HEK293 (cell line): ENCODE data around the gene EPN1.

Experiments used
- ATF2 ChIP-seq: fragments of 450-650 bp; formaldehyde crosslinking; IDR thresholded peaks from 2 replicates; pipeline ENCODE4 v1.5.1; 2016; ENCODE audit warnings: missing biosample characterization, missing genetic modification characterization, low read depth
- CTCF ChIP-seq: fragments of 450-650 bp; formaldehyde crosslinking; IDR thresholded peaks from 2 replicates; pipeline ENCODE4 v1.5.1; 2016; ENCODE audit warnings: missing biosample characterization, missing genetic modification characterization
- MZF1 ChIP-seq: fragments of 450-650 bp; formaldehyde crosslinking; IDR thresholded peaks from 2 replicates; pipeline ENCODE4 v1.5.1; 2017; ENCODE audit warnings: missing biosample characterization, missing genetic modification characterization, borderline replicate concordance
- ZBTB26 ChIP-seq: fragments of 450-650 bp; formaldehyde crosslinking; optimal IDR thresholded peaks from 2 replicates; pipeline ENCODE3; 2016; ENCODE audit warnings: missing biosample characterization, mild to moderate bottlenecking, missing genetic modification characterization
- ZNF274 ChIP-seq, 2 experiments: fragments of 200-500 bp in 1 of 2; fragments of 450-650 bp in 1 of 2; sonication (Bioruptor generic) in 1 of 2; formaldehyde crosslinking in 1 of 2; IDR thresholded peaks; 2 replicates each; pipeline versions ENCODE4 v1.5.1 to v1.6.1; 2014 to 2016; ENCODE audit warnings: borderline replicate concordance in 1 of 2, inconsistent platforms in 1 of 2, low read length in 1 of 2, missing biosample characterization in 1 of 2, missing genetic modification characterization in 1 of 2
- ZNF548 ChIP-seq: fragments of 450-650 bp; formaldehyde crosslinking; IDR thresholded peaks from 2 replicates; pipeline ENCODE4 v1.5.1; 2016; ENCODE audit warnings: missing biosample characterization, missing genetic modification characterization
- ZNF560 ChIP-seq: fragments of 450-650 bp; formaldehyde crosslinking; IDR thresholded peaks from 2 replicates; pipeline ENCODE4 v1.5.1; 2017; ENCODE audit warnings: missing biosample characterization, missing genetic modification characterization, borderline replicate concordance
- ZNF585B ChIP-seq: fragments of 450-650 bp; formaldehyde crosslinking; IDR thresholded peaks from 2 replicates; pipeline ENCODE4 v1.5.1; 2016; ENCODE audit warnings: missing biosample characterization, missing genetic modification characterization

GRCh38 chr19:55666343-55667005, 8.6 kb upstream of the EPN1 start:
- TF ChIP-seq ZNF560 (tag by site-specific recombination) (no peak), ZNF585B (tag by site-specific recombination) (no peak), ATF2 (no peak), CTCF (tag by site-specific recombination) (no peak), ZBTB26 (tag by site-specific recombination) (no peak), ZNF548 (tag by site-specific recombination) (no peak), MZF1 (no peak), ZNF274 (IDR thresholded peaks at IDR 0.05; ENCODE audit: low read length) (no peak), ZNF274 (tag by site-specific recombination; IDR thresholded peaks at IDR 0.05; ENCODE audit: borderline replicate concordance) (no peak)
